ENCODE measurements around the gene PAPPA.

The PAPPA gene

DNA sequence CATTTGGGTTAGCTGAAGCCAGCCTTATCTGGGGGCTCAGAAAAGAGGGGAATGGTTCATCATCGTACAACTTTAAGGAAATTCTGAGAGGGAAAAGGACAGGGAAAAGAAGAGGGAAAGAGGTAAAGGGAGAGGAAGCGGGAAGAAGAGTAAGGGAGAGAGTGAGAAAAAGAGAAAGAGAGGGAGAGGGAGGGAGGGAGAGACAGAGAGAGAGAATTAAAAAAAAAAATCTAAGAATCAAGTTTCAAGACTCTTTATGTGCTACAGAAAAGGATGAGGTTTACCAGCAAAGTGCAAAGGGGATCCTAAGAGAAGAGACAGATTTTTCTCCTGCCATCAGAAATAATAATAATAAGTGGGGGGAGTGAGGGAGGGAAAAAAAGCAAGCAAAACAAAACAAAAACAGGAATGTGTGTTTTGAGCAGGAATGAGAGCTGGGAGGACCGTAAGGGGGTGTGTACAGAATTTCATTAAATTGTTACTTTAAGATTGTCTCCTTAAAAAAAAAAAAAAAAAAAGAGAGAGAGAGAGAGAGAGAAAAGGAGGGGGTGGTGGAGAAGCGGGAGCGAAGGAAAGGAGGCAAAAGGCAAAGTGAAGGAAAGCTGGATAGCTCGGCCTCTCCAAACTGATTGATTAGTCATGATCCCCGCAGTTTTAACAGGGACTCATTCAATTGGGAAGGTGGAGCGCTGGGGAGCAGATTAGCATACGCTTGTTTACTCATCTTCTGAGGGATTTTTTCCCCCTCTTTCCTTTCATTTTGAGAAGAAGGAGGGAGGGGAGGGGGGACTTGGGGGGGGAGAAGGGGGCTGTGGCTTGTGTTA lies 438 bp upstream of the PAPPA start:
- no peak for DNase-seq (ENCODE audit: low spot score)

DNA sequence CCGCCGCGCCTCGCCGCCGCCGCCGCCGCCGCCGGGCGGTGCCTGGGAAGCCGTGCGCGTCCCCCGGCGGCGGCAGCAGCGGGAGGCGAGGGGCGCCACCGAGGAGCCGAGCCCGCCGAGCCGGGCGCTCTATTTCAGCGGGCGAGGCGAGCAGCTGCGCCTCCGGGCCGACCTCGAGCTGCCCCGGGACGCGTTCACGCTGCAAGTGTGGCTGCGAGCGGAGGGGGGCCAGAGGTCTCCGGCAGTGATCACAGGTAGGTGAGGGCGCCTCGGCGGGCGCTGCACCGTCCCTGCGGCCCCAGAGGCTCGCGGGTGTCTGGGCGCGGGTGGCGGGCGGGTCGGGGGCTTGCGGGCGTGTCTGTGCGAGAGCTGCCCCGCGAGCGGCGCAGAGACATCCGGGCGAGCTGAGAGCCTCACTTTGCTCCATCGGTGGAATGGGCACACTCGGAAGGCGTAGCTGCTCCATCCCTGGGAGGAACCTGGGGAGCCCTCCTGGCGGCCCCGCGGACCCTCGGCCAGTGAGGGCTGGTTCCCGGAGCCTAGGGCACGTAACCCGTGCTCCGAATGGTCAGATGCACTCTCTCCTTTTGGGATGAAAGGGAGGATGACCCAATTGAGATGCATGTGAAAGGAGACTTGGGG lies 864 bp downstream of the PAPPA start:
- no peak for DNase-seq (ENCODE audit: low spot score)

DNA sequence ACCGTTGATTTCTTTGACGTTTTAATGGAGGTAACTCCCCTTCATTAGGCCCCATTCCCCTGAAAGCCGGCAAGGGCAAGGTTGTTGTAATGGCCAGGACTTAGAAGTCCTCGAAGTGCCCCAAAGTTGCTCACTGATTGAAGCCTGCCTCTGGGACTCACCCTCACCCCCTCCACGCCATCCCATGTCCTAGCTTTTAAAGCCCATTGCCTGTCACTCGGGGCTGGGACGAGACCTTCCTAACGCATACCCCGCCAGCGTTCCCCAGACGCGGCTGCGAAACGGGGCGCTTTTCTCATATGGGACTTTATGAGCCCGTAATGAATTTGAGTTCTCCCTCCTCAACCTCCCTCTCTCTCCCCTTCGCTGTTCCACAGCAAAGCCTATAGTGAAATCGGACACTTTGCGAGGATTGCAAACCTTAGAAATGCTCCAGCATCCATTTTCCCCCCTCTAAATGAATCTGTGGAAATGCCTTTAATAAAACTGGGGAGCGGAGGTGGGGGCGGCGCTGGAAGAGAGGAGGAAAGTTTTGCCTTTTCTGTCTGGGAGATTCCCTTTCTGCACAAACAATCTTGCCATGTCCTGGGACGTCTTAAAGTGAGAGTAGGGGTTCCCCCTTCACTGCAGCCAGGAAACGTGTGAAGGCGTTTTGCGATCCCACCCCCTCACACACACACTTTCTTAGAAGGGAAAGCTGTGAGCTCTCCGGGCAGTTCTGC lies 1.5 kb downstream of the PAPPA start:
- no peak for DNase-seq (ENCODE audit: low spot score)

DNA sequence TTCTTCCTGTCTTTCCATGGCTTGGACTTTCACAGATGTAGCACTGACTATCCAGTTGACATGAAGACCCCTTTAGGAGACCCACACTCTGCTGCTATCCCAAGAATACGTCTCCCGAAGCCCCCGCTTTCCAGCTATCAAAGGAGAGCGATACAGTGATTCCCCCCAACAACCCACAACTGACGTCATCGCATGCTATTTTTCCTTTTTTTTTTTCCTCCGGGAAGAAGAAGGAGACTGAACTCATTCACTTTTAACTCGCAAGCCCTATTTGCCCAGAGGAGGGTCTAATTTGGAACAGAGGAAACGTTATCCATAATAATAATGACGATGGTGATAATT lies 2.1 kb downstream of the PAPPA start:
- DNase-seq (ENCODE audit: low spot score): no peak

DNA sequence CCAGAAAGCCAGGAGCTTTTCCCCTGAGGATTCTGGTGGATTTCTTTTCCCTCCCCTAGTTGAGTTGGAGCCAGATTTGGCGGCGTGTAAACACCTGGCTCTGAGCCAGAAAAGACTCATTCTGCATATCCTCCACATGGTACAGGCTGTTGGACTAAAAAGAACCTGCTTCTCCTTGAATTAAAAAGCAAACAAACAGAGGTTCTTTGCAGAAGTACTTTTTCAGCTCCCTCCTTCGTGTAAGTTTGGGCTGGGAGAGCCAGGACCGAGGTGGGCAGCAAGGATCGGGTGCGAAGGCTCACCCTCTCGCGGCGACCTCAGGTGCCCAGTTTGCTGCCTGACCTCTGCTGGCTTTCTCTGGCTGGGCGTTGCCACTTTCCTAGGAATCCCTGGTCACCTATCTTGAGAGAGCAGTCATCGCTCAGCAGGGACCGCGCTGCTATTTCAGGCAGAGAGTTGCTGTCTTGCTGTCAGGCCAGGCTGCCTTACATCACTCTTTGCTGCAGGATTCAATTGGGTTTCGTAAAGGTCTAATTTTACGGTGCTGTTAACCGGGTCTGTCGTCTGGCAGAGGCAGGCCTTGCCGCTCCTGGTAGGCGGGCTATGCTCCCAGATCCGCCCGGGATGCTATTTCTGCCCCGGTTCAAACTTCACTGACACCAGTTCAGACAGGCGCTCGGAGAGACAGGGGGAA lies 3.2 kb downstream of the PAPPA start:
- DNase-seq (ENCODE audit: low spot score): no peak

DNA sequence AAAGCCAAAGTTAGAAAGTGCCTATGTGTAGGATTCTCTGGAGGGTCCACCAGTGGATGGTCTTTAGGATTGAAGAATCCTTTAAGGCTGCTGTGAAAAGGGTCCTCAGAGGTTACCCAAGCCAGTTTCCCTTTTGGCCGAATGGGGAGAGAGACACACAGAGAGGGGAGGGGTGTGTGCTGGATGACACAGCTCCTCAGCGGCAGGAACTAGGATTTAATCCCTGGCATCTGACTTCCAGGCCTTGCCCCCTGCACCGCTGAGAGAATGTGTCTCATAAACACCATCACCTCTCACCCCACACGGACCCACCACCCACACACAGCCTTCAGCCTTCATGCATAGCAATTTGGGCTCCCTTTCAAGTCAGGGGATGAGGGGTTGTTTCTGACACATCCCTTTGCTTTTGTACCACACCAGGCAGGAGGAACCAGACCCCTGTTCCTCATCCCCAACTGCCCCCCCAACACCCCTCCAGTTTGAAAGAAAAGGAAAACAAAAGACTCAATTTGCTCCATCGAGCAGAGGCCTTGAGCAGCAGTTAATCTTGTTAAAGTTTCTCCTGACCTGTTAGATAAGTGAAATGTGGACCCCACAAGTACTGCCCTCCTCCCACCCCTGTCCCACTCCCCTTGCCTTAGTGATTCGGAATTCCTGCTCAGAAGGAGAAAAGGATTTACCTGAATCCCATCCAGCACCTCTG lies 4.0 kb downstream of the PAPPA start:
- DNase-seq (ENCODE audit: low spot score): no peak

DNA sequence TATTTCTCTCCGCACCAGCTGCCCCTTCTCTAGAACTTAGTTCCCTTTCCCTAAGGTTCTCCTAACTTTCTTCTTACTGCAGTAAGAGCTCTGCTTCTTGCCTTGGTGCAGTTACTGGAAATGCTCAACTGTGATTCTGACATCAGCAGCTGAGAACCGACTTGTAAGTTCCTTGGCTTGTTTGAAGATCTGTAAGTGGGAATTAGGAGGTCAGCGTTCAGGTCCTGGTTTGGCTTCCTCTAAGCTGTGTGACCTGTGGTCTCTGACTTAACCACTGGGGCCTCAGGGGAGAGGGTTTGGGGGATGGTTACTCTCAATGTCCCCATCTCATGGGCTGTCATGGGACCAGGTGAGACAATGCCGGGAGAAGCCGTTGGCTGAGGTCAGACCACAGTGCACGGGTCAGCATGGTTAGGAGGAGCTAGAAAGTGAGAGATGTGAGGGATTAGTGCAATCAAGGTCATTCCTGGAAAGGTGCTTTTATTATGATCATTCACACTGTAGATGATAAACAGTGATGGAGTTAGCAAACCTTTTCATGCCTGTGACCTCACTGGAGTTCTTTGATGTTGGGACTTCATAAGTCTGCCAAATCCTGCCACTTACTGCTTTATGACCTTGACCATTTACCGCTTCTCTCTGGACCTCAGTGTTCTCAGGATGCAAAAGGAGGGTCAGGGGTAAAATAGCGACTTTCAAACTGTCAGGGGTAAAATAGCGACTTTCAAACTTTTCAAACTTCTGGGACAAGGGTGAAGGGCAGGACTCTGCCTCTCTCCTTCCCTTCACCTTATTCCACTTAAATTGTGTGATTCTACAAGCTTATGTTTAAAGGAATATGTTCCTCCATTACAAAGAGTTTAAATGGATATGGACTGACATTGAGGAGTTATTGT lies 7.3 kb downstream of the PAPPA start:
- DNase-seq (ENCODE audit: low spot score): no peak

DNA sequence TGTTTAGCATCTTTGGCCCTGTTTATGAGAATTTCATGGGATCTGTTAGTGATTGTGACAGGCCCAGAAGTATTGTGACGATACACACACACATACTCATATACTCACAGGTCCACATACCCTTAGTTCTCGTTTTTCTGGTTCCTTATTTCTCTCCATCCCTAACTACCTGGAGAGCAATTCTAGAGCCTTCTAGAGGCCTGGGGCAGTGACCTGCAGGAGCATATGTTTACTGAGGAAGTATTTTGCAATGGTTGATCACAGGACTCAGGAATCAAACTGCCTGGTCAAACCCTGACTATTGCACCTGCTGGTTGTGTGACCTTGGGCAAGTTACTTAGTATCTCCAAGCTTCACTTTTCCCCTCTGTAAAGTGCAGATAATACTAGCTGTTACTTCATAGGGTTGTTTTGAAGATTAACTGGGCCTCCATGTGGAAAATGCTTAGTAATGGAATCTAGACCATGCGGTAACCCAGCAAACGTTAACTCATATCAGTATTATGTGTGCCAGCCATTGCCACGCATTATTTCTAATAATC lies 8.7 kb downstream of the PAPPA start:
- no peak for DNase-seq (ENCODE audit: low spot score)

DNA sequence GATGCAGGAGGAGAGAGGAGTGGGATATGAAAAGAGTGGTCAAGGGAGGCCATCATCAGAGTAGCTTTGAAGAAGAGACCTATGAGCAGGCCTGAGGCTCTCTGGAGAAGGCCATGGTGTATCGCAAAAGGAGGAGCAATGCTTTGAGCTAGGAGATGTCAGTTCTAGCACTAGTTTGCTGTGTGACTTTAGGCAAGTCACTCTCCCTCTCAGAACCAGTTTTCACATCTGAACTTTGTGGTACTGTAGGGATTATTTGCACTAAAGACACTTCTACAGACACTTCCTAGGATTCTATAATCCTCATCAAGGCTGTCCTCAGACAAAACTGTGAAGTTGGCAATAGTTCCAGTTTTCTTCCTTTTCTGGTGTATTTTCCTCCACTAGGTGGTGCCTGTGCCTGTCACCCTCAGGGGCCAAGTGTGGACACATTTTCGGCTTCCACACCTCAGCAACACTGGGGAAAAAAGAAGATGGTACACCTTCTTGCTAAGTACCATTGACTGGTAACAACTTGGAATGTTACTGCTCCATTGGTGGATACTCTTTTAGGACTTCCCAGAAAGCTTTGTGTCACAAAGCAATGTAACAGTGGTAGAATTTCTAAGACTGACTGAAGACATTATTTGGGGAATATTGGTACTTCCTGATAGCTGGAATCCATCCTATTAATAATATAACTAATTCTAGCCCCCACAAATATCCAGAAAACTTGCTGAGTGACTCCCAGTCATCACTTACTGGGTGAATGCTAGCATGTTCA lies 9.9 kb downstream of the PAPPA start:
- no peak for DNase-seq (ENCODE audit: low spot score)

DNA sequence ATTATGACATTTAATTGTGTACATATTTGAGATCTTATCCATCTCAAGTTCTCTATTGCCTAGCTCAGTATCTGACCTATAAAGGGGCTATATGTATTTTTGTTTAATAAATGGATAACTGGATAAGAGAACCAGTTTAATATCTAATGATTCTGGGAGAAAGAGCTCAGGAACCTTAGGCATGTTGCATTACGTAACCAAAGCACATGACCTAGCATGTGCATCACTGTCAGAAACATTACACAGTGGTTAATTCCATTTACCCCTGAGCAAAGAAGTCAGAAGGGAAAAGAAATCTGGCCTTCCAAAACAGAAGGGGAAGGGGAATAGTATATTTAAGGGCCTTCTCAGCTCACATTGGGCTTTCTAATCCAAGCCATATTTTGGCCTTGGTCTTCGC lies 12.3 kb downstream of the PAPPA start:
- no peak for DNase-seq (ENCODE audit: low spot score)

DNA sequence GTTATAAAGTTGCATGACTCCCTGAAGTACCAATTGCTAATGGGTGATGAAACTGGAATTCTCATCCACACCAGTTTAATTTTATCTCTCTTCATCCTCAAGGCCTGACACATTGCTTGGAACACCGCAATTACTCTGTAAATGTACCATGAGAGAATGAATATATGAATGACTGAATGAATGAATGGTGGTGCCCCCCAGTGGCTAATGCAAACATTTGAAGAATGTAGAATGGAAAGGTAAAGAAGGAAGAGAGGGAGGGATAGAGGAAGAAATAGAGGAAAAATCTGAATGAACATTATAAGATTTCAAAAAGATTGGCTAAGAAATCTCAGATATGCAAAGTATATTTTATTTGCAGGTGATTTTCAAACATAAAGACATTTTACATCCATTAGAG lies 13.1 kb downstream of the PAPPA start:
- DNase-seq (ENCODE audit: low spot score): no peak

DNA sequence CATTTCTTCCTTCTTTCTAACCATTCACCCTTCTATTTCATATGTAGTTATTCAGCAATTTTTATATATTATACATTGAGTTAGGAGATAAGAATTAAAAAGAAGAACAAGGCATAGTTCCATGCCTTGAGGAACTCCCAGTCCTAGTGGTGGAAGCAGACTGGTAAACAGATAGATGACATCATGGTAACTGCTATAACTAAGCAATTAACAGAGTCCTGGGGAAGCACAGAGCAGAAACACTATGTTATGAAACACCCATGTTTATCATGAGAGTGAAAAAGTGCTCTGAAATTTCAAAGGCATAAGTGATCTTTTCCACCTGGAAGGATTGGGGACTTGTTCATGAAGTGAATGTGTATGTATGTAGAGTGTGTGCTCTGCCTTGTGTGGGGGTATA lies 14.6 kb downstream of the PAPPA start:
- DNase-seq (ENCODE audit: low spot score): no peak

DNA sequence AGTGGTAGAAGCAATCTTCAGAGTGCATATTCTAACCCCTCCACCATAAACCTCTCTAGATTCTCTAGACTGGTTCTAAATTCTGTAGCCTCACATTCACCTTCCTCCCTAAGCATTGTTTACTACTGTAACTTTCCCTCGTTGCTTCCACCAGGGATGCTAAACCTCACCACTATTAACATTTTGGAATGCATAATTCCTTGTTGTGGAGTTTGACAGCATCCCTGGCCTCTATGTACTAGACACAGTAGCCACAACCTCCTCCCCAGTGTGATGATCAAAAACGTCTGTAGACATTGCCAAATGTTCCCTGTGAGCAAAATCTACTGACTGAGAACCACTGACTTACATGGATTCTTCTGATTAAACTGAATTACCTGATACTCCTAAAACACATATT lies 18.6 kb downstream of the PAPPA start:
- no peak for DNase-seq (ENCODE audit: low spot score)

DNA sequence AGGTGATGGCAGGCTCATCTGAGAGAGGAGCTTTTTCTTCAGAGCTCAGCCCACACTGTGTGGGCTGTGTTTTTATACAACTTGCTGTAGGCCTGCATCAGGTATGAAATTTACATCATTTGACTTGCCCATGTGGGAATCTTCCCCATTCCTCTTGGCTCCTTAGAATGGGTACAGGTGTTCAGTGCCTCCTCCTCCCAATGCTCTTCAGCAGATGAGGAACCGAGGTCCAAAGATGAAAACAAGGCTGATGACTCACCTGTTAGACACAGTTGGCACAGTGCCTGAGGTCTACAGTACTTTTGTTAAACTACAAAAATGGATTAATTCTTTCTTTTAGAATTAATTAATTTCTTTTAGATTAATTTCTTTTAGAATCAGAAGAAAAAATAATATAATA lies 20.8 kb downstream of the PAPPA start:
- no peak for DNase-seq (ENCODE audit: low spot score)

DNA sequence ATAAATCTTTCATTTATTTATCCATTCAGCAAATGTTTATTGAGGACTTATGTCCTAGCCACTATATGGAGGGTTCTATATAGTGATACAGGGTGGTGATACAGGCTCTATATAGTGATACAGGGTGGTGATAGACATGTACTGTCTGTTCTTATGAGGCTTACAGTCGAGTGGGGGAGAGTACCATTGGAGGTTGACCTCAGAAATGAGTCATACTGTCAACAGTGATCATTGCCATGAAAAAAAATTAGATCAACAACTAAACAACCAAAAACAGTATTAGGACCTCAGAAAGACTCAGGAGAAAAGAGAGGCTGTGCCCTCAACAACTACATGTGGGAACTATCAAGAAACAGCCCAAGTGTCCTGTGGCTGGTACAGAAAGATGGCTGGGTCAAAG lies 22.0 kb downstream of the PAPPA start:
- DNase-seq (ENCODE audit: low spot score): no peak

DNA sequence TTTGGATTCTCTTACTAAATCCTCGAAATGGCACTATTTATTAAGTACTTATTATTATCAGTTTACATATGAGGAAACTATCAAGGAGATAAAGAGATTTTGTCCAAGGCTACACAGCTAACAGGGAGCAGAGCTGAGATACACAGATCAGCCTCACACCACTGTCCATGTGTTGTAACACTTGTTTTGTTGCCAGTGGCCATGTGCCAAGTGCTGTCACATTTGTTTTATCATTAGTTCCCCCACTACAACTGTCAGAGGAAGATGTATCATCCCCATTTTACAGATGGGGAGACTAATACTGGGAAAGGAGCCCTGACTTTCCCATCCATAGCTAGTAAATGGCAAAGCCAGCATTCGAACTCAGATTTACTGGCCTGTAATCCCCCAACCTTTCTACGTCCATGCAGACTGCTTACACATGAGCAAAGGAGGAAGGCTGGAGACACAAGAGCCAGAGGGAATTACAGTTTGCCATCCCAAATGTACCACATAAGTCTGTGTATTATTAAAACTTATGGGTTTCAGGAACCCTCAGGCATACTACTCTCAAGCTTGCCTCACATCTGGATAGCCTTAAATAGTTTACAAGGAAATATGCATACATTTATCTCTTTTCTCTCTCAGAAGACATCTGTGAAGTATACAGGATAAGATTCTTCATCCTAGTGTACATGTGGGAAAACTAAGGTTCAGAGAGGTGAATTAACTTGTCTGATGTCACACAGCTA lies 25.1 kb downstream of the PAPPA start:
- no peak for DNase-seq (ENCODE audit: low spot score)

DNA sequence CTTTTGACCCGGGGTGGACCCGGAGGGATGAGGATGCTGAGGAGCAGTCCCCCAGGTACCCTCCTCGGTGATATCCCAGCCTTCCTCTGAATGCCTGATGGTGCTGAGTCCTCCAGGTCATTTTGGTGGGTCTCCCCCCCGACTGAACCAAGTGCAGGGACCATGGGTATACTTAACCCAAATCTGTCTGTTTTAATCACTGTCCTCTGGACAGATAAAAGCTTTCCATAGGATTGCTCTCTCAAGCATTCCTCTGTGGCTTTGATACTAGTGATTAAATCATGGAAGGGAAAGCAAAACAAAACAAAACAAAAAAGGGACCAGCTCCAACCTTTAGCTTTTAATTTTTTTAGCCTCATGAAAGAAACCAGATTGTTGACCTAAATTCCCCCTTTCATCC lies 26.0 kb downstream of the PAPPA start:
- no peak for DNase-seq (ENCODE audit: low spot score)

DNA sequence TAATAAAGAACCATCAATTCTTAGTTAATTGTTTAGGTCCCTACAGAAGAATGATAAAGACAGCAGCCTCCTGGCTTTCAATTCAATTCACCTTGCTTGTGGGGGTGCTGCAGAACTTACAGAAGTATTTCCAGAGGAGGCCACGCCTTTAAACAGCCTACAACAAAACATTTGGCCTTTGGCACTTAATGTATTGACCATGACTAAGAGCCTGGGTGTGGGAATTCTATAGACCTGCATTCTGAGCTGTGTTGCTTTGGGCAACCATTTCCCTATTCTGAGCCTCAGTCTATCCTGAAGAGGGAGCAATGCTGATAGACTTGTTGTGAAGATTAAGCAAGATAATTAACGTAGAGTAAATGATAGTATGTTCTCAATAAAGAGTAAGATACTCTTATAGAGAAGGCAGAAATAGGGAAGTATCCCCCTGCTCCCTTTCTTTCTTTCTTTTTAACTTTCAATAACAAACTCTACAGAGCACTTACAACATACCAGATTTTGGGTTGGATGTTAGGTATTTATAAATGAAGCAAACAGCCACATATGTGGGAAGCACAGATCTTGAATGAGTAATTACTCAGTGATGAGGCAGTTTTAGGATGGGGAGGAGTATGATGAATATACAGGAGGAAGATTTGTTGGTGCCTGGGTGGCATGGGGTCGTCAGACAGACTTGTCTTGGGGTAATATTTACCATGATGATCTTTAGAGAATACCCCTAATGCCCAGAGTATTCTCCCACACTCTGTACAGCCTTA lies 28.4 kb downstream of the PAPPA start:
- DNase-seq (ENCODE audit: low spot score): no peak

DNA sequence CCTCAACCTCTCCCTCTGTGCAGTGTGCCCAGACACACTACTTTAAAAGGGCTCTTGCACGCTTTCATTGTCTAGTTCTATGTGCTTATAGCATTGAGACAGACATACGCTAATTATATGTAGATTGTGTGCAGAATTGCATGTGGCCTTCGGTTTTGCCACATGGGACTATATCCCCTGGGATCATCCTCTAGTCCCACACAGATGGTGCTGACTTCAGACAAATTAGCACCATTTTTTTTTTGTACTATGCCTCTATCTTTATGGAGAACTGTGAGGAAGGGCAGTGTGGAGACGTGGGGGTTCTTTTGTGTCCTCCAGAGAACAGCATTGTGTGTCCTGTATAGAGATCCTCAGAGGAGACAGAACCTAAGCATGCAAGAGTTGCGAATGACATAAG lies 29.3 kb downstream of the PAPPA start:
- DNase-seq (ENCODE audit: low spot score): no peak
